PFSK-1 (cell line): ENCODE results near the gene GRID1.

ENCODE experiments used
- POLR2AphosphoS5 ChIP-seq: IDR thresholded peaks from 2 replicates; pipeline ENCODE4 v1.6.1; 2012; ENCODE audit warnings: low read depth, mild to moderate bottlenecking, control low read depth, low read length, moderate library complexity
- TF ChIP-seq, protein P1 (sequence below), 2 experiments: IDR thresholded peaks; 2 replicates each; pipeline versions ENCODE4 v1.6.1 to v1.8.0; 2011 to 2012; ENCODE audit warnings: low read depth in 2 of 2, low read length in 2 of 2, control low read depth in 1 of 2, inconsistent platforms in 1 of 2, mild to moderate bottlenecking in 1 of 2, moderate library complexity in 1 of 2; ENCODE audit not compliant: insufficient read depth in 1 of 2

DNA sequence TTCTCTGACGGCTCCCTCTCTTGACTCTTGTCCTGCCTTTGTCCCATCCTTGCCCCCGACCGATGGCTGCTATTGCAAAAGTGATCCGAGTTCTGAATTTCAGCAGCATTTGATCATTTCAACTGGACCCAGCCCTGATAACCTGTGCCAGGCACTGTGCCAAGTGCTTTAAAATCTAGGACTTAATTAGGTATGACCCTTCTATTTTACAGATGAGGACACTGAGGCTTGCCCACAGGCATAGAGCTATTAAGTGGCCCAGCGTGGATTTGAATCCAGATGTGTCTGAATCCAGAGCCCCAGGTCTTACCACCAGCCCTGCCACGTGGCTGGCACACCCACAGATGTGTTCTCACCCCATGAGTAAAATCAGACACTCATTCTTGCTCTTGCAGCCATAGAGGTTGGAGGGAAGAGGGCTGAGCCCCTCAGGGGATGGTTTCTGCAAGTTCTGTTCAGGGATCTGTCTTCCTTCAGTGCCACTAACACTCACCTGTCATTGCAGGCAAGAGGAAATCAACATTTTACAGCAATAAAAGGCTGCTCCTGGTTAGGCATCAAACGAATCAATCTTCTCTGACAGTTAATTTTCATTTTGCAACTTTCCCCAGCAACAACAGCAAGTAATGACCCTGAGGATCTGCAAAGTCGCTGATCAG lies 101.2 kb downstream of the GRID1 start:
- no peak for TF ChIP-seq POLR2AphosphoS5
- TF ChIP-seq, protein P1, sequence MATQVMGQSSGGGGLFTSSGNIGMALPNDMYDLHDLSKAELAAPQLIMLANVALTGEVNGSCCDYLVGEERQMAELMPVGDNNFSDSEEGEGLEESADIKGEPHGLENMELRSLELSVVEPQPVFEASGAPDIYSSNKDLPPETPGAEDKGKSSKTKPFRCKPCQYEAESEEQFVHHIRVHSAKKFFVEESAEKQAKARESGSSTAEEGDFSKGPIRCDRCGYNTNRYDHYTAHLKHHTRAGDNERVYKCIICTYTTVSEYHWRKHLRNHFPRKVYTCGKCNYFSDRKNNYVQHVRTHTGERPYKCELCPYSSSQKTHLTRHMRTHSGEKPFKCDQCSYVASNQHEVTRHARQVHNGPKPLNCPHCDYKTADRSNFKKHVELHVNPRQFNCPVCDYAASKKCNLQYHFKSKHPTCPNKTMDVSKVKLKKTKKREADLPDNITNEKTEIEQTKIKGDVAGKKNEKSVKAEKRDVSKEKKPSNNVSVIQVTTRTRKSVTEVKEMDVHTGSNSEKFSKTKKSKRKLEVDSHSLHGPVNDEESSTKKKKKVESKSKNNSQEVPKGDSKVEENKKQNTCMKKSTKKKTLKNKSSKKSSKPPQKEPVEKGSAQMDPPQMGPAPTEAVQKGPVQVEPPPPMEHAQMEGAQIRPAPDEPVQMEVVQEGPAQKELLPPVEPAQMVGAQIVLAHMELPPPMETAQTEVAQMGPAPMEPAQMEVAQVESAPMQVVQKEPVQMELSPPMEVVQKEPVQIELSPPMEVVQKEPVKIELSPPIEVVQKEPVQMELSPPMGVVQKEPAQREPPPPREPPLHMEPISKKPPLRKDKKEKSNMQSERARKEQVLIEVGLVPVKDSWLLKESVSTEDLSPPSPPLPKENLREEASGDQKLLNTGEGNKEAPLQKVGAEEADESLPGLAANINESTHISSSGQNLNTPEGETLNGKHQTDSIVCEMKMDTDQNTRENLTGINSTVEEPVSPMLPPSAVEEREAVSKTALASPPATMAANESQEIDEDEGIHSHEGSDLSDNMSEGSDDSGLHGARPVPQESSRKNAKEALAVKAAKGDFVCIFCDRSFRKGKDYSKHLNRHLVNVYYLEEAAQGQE (IDR thresholded peaks at IDR 0.05; ENCODE audit: insufficient read depth in 1 of 2, low read depth in 2 of 2, low read length in 2 of 2): no peak
